Measurements from ENCODE around the gene MCC. TPM values are rescaled to one million over a fixed set of nuclear protein-coding genes. Genes with fewer than 3 reads are reported as not detected.

MCC gene
- total and polyA plus RNA-seq, 2 donors from 2014 or later, result 2.4 to 20.6 TPM

DNA sequence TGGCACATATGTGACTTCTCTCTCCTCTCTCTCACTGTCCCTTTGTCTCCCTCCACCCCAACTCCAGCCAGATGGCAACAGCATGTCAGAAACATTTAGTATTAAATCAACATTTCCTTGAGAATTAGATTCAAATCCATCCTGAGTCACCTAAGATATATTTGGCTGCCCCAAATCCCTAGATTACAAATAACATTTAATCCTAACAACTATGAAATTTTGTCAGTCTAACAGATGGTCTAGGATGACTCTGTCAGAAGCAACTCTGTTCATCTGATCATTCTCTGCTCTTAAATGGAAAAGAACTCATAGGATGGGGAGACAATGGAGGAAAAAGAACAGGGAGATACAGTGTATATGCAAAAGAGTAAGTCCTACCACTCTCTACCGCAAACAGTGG lies 254.6 kb downstream of the MCC start:
- Histone ChIP-seq H3K9me3 (ENCODE audit: control insufficient read depth in 2 of 3, insufficient read depth in 1 of 3, low read length in 3 of 3) (no peaks in the 10 kb centered on the region), H3K27me3 (ENCODE audit: control insufficient read depth, insufficient read depth, low read length) (no peaks in the 10 kb centered on the region), H3K9ac (ENCODE audit: low read length in 3 of 3) (no peak overlapping the region), H3K27ac (ENCODE audit: low read depth in 2 of 2, low read length in 2 of 2) (no peak overlapping the region), H3K36me3 (ENCODE audit: control insufficient read depth in 2 of 3, insufficient read depth in 3 of 3, low read length in 3 of 3) (no peaks in the 10 kb centered on the region), H3K4me3 (ENCODE audit: low read length in 3 of 3) (no peak overlapping the region), H3K4me1 (ENCODE audit: control insufficient read depth in 2 of 3, insufficient read depth in 2 of 3, low read depth in 1 of 3, low read length in 3 of 3) (peaks cover 0 to 3% (median 0%) of the 10 kb centered on the region in 3 donors)
- intact Hi-C loops (cut with DNase I), result no loop called here
- DNase-seq (no peak), FAIRE-seq (no peak)
- no peak for TF ChIP-seq CTCF (IDR thresholded peaks at IDR 0.05; ENCODE audit: borderline replicate concordance, extremely low read depth, insufficient read depth)

GRCh38 chr5:113232667-113233066 lies 255.6 kb downstream of the MCC start:
- Histone ChIP-seq H3K27ac (ENCODE audit: low read depth in 2 of 2, low read length in 2 of 2) (no peak overlapping the region), H3K9ac (ENCODE audit: low read length in 3 of 3) (no peak overlapping the region), H3K36me3 (ENCODE audit: control insufficient read depth in 2 of 3, insufficient read depth in 3 of 3, low read length in 3 of 3) (no peaks in the 10 kb centered on the region), H3K4me1 (ENCODE audit: control insufficient read depth in 2 of 3, insufficient read depth in 2 of 3, low read depth in 1 of 3, low read length in 3 of 3) (peaks cover 0 to 3% (median 0%) of the 10 kb centered on the region in 3 donors), H3K4me3 (ENCODE audit: low read length in 3 of 3) (no peak overlapping the region), H3K27me3 (ENCODE audit: control insufficient read depth, insufficient read depth, low read length) (no peaks in the 10 kb centered on the region), H3K9me3 (ENCODE audit: control insufficient read depth in 2 of 3, insufficient read depth in 1 of 3, low read length in 3 of 3) (no peaks in the 10 kb centered on the region)
- FAIRE-seq (no peak), DNase-seq (no peak)
- intact Hi-C loops (cut with DNase I), result no loop called here
- no peak for TF ChIP-seq CTCF (IDR thresholded peaks at IDR 0.05; ENCODE audit: borderline replicate concordance, extremely low read depth, insufficient read depth)

DNA sequence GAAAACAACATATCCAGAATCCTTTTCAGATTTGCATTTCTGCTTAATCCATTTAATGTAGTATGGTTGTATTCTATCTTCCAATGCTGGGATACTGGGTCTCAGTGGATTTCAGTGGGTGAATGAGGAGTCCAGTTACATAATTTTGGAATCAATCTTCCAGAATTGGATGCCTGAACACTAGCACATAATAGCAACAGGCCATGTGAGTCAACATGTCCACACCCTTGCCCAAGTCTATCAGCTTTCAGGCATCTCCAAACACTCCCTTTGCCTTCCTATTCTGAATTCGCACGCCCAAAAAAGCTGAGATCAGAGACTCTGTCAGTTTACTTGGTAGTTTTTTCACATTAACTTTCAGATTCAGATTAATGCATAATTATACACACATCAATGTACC lies 256.0 kb downstream of the MCC start:
- no peaks in the 10 kb centered on the region for H3K27me3 ChIP-seq (ENCODE audit: control insufficient read depth, insufficient read depth, low read length)
- H3K9me3 ChIP-seq (ENCODE audit: control insufficient read depth in 2 of 3, insufficient read depth in 1 of 3, low read length in 3 of 3), result no peaks in the 10 kb centered on the region
- H3K27ac ChIP-seq (ENCODE audit: low read depth in 2 of 2, low read length in 2 of 2), result no peak overlapping the region
- H3K36me3 ChIP-seq (ENCODE audit: control insufficient read depth in 2 of 3, insufficient read depth in 3 of 3, low read length in 3 of 3), result no peaks in the 10 kb centered on the region
- intact Hi-C loops (cut with DNase I), result no loop called here
- H3K9ac ChIP-seq (ENCODE audit: low read length in 3 of 3), result no peak overlapping the region
- no peak for FAIRE-seq
- no peak for DNase-seq
- H3K4me3 ChIP-seq (ENCODE audit: low read length in 3 of 3), result no peak overlapping the region
- H3K4me1 ChIP-seq (ENCODE audit: control insufficient read depth in 2 of 3, insufficient read depth in 2 of 3, low read depth in 1 of 3, low read length in 3 of 3), result peaks cover 0 to 3% (median 0%) of the 10 kb centered on the region in 3 donors
- TF ChIP-seq CTCF (IDR thresholded peaks at IDR 0.05; ENCODE audit: borderline replicate concordance, extremely low read depth, insufficient read depth), result no peak

GRCh38 chr5:113231653-113232000 lies 256.6 kb downstream of the MCC start:
- Histone ChIP-seq H3K9me3 (ENCODE audit: control insufficient read depth in 2 of 3, insufficient read depth in 1 of 3, low read length in 3 of 3) (no peaks in the 10 kb centered on the region), H3K36me3 (ENCODE audit: control insufficient read depth in 2 of 3, insufficient read depth in 3 of 3, low read length in 3 of 3) (no peaks in the 10 kb centered on the region), H3K27ac (ENCODE audit: low read depth in 2 of 2, low read length in 2 of 2) (no peak overlapping the region), H3K27me3 (ENCODE audit: control insufficient read depth, insufficient read depth, low read length) (no peaks in the 10 kb centered on the region), H3K9ac (ENCODE audit: low read length in 3 of 3) (no peak overlapping the region), H3K4me3 (ENCODE audit: low read length in 3 of 3) (no peak overlapping the region), H3K4me1 (ENCODE audit: control insufficient read depth in 2 of 3, insufficient read depth in 2 of 3, low read depth in 1 of 3, low read length in 3 of 3) (peaks cover 0 to 3% (median 0%) of the 10 kb centered on the region in 3 donors)
- FAIRE-seq (no peak), DNase-seq (no peak)
- no peak for TF ChIP-seq CTCF (IDR thresholded peaks at IDR 0.05; ENCODE audit: borderline replicate concordance, extremely low read depth, insufficient read depth)
- intact Hi-C loops (cut with DNase I), result no loop called here

Measured in kidney (tissue), 14 donors.